Left forelimb (tissue), 1 donor: ENCODE results near the gene AP1S1.
"Not testable (repeated sequence)": the region's sequence is repeated elsewhere in the genome, so short reads cannot be mapped to it uniquely, and the experiment has no call there.

Experiments
- DNase-seq: peaks from one replicate; pipeline ENCODE4 v3.0.0-alpha.2; 2018; ENCODE audit warnings: low spot score

AP1S1 gene

DNA sequence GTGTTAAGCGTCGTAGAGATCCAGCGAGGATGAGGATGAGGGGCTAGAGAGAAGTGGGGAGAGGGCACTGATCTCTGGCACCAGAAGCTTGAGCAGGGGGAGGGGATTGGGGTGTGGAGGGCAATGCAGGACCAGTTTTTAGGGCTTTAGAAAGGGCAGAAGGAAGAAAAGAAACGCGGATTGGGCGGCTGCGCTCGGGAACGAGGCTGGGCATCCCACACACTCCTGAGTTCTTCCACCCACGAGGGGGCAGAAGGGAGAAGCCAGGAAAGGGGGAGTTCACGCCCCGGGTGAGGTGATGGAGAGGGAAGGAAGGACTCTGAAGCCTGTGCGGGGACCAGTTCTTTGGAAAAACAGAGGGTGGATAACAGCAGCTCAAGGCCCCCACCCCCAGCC is 17.2 kb downstream of the AP1S1 start:
- DNase-seq: no peak

DNA sequence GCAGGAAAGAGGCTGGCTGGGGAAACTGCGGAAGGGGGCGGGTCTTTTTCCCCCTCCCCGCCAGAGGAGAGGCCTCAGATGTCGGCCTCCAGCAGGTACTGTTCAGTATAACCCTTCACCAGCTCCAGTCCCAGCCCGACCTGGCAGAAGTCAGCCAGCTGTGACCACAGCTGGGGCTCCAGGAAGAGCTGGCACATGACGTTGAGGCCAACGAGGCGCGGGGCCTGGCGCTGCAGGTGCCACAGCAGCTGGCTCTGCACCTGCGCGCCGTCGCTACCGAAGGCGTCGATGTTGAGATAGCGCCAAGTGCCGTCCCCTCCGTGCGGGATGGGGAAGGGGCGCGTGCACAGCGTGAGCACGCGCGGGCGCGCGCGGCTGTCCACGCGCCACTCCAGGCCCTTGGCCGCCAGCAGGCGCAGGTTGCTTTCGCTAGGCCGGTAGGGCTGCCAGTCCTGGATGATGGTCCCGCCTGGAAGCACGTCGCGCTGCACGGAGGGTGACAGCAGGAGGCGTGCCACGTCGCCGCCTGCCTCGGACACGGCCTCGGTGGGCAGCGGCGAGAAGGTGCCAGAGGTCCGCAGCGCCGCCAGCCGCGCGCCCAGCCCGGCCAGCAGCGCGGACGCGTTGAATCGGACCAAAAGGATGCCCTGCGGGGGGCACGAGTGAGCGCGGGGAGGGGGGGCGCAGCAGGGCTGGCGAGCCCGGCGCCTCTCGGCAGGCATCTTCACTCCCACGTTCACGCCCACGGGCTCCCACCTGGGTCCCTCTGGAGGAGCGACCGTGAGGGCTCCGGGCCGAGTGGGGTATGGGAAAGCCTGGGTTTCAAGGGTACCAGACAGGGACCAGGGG is 18.0 kb downstream of the AP1S1 start:
- DNase-seq: no peak

DNA sequence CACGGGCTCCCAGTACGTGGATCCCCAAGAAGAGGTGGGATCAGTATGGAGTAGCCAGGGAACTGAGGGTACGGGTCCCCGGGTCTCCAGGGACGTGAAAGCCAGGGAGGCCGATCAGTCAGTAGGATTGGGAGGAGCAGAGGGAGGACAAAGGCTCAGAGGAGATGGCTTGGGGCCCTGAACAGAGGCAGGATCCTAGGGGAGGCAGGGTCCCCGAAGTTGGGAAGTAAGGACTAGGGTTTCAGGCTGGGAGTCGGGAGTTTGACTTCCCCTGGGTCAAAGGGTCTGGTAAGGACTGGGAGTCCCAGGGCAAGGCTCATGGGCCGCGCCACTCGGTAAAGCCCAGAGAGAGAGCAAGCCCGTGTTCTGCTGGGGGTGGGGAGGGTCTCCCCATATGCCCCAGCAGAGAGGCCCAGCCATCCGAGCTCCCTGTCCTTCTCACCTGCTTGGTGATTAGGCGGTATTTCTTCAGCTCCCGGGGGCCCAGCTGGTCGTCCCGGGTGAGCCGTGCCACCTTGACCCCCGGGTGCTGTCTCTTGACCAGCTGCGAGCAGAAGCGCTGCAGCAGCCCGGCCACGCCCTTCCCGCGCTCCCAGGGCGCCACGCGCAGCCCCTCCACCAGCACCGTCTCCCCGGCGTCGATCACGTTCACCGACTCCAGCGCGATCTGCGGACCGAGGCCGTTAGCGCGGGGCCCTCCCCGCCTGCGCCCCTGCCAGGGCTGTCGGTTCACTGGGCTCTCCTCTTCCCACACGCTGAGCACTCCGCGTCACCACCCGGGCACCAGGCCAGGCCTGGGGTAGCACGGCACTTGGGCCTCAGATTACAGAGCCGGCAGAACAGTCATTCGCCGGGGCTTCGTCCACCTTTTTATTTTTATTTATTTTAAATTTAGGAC is 18.8 kb downstream of the AP1S1 start:
- no peak for DNase-seq

DNA sequence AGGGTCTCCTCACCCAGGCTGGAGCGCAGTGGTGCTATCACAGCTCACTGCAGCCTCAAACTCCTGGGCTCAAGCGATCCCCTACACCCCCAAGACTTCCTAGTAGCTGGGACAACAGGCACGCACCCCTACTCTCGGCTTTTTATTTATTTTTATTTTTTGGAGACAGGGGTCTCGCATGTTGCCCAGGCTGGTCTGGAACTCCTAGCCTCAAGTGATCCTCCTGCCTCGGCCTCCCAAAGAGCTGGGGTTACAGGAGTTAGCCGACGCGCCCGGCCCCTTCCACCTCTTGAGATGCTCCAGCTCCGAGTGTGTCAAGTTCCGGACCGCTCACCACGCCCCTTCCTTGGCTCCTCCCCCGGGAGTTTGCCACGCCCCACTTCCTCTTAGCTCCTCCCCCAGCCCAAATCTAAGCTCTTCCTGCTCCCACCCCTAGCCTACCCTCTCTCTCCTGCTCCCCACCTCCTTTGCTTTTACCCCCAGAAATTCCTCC is 19.5 kb downstream of the AP1S1 start:
- DNase-seq: no peak

DNA sequence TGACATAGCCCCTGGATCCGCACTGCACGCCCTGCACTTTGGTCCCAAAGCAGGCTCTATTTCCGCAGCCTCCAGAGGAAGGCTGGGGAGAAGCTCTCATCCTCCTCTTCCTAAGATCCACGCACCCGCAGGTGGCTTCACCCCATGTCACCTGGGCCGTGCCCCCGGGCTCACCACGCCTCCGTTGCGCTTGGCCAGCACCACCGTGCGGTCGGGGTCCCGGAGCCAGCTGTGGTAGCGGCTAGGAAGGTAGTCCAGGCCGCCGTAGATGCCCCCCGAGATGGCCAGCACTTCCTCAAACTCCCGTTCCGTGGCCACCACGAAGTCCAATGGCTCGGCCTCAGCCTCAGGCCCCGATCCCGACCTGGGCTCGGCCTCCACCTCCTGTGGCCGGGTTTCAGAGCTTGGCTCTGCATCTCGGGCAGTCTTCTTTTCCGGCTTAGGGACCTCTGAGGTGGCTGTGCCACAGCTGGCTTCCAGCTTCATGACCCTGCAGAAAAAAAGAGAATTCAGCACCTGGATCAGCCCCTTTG is 20.1 kb downstream of the AP1S1 start:
- no peak for DNase-seq

DNA sequence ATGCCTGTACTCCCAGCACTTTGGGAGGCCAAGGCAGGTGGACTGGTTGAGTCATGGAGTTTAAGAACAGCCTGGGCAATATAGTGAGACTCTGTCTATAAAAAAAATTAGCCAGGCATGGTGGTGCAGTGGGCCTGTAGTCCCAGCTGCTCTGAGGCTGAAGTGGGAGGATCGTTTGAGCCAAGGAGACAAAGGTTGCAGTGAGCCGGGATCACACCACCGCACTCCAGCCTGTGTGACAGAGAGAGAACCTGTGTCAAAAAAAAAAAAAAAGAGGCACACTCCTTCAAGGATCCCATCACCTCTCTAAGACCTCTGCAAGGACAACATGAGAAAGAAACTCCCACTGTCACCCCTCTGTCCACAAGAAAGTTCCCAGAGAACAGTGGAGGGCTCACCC is 21.4 kb downstream of the AP1S1 start:
- no peak for DNase-seq

DNA sequence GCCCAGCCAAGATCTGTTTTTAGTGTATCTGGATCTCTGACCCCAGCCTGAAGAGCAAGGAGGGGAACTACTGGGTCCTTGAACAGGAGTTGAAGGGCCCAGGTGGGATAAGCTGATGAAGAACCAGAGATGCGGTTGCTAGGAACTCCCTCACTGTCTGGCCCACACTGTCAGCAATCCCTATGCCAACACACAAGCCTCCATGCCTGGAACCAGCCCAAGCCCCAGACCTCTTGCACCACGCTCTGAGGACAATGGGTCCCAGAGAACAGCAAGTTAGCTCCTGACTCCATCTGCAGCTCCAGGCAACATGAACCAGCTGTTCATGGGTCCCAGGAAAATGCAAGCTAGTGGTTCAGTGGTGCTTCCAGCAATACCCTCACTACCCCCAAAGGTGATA is 23.4 kb downstream of the AP1S1 start:
- no peak for DNase-seq

DNA sequence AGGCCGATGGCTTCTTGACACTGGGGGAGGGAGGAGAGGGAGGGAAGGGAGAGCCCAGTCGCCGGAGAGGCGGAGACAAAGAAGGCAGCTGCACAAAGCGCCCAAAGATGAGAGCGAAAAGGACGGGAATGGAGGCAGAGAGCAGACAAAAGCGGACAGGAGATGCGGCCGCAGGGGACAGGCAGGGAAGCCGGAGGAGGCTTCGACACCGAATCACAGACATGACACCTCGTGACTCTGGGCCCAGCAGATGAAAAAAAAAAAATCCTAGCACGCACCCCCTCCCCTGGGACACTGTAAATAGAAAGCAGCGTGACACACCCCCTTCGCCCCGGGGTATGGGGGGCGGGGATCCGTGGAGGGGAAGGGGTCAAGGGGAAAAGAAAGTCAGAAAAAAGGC is 24.8 kb downstream of the AP1S1 start:
- no peak for DNase-seq

DNA sequence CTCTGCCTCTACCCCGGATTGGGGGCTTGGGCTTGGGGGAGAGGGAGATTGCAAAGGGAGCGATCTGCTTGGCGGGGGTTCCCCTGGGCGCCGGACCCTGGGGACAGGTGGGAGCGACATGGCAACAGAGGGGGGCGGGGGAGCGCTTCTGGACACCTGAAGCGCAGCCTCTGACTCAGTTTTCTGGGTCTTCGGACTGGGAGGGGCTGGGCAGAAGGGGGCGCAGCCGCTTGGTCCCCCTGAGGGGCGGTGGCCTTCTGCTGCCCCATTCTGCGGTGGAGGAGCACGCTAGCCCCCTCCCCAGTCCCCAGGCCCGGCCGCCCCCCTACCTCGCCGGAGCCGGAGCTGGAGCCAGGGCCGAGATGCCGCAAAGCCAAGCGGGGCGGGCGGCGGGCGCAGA is 25.4 kb downstream of the AP1S1 start:
- DNase-seq: no peak

DNA sequence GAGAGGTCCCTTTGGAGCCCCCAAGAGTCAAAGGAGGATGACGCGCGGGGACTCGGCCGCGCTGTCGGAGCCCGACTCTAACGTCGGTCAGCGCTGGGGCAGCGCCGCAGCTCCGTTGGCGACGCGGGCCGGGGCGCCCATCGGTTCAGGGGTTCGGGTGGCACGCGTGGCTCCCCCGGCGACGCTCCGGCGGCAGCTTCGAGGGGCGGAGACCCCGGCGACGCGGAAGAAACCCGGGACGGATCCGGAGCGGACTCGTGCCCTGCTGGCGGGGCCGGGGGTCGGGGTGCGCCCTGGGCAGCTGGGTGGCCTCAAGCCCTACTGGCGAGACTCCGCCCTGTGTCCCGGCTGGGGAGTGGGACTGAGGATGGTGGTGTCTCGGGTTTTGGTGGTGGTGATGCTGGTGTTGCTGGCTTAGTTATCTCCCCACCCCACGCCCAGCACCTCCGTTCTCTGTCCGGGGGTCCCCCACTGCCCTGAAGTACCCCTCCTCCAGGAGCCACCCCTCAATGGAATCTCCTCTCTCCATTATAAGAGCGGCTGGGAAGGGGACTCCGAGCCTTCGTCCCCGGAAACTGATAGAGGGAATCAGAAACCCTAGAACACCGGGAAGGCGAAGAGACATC is 26.0 kb downstream of the AP1S1 start, which contains the start of gene NAT16:
Gene NAT16, minus strand, starts transcription at position 164 of the 626 bp plus-strand sequence. CDS start 5,486 bp downstream, outside the sequence.
- no peak for DNase-seq

DNA sequence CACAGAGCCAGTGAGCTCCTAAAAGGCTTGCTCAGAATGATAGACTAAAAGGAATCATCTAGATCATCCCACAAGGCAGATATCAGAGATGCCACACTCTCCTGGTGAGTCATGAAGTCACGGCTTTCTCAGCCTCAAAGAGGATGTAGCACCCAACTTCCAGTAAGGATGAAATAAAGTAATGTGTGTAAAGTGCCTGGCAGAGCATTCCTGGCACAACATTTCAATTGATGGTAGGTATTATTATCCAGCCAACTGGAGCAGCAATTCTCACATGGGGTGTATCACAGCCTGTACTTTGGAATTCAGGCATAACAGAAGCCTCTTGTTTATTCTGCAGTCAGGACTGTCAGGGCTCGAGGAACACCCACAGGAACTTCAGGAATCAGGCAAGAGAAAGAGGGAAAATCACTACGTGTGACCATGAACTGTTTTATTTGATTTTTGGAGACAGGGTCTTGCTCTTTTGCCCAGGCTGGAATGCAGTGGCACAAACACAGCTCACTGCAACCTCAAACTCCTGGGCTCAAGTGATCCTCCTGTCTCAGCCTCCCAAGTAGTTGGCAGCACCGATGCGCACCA is 31.1 kb downstream of the AP1S1 start:
- DNase-seq: no peak

DNA sequence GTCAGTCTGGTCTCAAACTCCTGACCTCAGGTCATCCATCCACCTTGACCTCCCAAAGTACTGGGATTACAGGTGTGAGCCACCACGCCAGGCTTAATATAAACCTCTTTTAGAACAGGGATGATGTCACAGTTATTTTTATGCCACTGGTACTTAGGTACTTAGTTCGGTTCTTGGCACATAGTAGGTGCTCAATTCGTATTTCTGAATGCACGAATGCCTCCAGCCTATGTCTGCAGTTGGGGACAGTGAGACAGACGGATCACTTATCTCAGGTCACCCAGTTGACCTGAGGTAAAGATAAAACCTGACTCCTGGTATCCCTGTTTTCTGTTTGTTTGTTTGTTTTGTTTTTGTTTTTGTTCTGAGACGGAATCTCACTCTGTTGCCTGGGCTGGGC is 31.9 kb downstream of the AP1S1 start:
- DNase-seq: no peak

DNA sequence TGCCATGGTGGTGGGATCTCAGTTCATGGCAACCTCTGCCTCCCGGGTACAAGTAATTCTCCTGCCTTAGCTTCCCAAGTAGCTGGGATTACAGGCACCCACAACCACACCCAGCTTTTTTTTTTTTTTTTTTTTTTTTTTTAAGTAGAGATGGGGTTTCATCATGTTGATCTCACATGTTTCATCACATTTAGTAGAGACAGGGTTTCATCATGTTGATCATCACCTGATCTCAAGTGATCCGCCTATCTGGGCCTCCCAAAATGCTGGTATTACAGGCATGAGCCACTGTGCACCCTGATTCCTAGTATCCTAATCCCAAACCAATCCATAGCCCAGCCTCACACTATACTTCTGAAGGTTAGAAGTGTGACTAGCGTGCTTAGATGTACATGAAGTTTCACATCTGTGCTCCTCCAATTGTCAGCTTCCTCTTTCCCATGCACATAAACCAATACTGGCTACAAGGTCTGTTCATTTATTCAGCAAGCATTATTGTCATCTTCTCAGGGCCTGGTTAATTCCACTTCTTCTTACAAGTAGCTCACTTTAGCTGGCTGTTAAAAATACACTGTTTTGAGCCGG is 32.7 kb downstream of the AP1S1 start:
- no peak for DNase-seq

DNA sequence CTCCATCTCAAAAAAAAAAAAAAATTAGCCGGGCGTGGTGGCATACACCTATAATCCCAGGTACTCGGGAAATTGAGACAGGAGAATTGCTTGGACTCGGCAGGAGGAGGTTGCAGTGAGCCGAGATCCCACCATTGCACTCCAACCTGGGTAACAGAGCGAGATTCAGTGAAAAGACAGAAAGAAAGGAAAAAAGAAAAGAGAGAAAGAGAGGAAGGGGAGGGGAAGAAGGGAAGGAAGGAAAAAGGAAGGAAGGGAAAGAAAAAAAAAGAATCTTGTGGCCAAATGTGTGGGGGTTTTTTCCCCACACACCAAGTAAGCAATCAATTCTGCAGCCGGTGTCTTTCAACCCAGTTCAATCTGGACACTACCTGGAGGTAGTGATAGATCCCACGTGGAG is 34.8 kb downstream of the AP1S1 start:
- DNase-seq: no peak

DNA sequence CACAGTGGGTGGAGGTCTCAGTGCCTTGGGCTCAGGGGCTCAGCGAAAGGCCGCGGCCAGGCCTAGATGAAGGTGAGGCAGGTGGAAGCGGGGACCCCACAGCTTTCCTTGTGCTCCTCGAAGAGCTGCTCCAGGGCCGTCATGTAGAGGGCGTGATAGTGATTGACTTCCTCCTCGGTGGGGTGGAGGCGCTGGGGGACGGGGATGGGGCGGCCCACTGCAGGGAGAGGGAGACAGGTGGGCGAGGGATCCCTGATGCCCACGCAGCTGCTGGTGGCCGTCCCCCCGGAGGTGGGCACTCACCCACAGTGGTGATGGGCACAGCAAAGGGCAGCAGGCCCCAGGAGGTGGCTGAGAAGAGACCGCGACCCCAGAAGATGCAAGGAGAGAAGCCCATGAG is 41.6 kb downstream of the AP1S1 start:
- DNase-seq: no peak

DNA sequence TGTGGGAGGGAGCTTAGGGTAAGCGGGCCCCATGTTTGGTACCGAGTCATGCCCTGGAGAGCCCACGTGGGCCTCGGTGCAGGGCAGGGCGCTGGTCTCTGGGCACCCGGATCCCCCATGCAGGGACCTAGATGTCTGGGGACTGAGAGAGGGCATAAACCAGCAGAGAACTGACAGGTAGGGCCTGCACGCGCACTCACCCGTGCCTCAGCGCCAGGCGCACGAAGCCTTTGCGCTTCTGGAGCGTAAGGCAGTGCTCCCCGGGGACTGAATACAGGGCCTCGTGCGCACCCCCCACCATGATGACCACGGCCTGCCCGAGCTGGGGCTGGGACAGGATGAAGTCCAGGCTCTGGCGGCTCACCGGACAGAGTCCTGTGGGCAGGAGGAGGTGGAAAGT is 43.7 kb downstream of the AP1S1 start:
- DNase-seq: no peak

DNA sequence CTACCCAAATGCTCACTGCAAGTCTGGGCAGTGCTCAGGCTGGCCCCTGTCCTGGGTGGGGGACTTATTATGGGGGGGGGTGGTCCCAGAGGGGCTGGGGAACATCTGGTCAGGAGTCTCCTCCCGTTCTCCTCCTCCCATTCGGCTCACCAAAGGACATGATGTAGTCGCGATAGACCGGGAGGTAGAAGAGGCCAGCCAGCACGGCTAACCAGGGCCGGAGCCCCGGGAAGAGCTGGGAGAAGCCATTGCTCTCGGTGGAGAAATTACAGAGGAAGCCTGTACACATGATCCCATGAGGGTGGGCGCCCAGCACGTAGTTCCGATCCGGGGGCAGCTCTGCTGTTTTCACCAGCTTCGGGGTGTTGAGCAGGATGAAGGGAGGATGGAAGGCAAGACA is 44.2 kb downstream of the AP1S1 start:
- DNase-seq: no peak

DNA sequence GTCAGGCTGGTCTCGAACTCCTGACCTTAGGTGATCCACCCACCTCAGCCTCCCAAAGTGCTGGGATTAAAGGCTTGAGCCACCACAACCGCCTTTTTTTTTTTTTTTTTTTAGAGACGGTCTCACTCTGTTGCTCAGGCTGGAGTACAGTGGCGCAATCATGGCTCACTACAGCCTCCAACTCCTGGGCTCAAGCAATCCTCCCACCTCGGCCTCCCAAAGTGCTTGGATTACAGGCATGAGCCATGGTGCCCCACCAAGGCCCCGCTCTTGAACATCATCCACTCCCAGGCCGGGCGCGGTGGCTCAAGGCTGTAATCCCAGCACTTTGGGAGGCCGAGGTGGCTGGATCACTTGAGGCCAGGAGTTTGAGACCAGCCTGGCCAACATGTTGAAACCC is 45.2 kb downstream of the AP1S1 start:
- DNase-seq: not testable (repeated sequence)

DNA sequence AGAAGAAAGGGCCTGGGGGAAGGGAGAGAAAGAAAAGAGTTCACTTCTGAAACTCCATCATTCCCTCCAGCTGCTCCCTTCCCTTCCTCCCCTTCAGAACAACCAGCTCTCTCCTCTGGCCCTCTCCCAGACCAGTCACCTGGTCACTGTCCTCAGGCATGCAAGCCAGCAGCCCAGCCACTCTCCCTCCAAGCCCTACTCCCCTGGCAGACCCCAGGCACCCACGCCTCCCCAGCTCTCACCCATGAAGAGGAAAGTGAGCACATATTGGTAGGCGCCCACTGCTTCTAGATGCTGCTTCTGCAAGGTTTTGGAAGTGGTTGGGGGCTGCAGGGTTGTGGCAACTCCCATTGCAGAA is 46.2 kb downstream of the AP1S1 start:
- DNase-seq: no peak

DNA sequence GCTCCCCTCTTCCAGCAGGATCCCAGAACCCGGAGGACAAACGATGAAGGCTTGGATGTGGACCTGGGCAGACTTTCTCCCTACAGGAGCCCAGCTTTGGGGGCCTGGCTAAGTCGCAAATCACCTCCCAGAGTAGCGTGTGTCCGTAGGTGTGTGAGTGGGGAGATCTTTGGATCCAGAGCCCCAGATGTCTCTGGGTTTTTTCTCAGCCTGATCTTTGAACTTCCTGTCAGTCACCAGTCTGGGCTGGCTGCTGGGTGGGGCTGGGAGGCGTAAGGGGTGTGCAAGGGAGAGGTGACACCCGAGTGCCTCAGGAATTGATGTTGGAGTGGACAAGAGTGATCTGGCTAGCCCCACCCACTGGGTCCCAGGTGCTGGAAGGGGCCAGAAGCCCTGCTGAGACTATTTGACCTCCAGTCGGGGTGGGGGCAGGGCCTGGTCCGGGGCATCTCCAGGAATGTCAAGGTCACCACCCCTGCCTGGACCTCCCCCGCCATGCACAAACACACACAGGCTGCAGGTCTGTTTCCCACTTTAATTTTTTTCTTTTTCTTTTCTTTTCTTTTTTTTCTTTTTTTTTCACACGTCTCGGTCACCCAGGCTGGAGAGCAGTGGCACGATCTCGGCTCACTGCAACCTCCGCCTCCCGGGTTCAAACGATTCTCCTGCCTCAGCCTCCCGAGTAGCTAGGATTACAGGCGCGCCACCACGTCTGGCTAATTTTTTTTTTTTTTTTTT is 46.8 kb downstream of the AP1S1 start, which contains the start of gene MOGAT3:
Gene MOGAT3, minus strand, starts transcription at position 175 of the 738 bp plus-strand sequence. CDS start 182 bp downstream, outside the sequence.
- DNase-seq: no peak
